ENCODE results near the gene TAAR5. TPM values are rescaled to one million over a fixed set of nuclear protein-coding genes. Genes with fewer than 3 reads are reported as not detected.

Gene TAAR5
- total RNA-seq, 1 experiment from 2014 or later: not detected

DNA sequence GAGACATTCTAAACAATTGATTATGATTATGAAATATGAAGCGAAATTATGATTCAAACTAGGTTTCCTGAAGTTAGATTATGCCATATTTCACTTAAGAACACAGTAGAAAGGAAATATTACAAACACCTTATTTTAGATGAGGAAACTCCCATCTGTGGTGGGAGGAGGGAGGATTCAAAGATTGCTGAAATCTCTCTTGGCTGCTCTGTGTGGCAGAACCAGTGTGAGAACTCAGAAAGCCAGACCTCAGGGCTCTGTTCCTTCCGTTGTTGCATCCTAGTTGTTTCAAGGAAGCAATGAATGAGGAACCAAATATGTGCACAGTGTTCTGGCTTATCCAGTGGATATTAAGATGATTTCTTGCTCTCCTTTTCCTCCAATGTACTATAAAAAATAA is 2.1 kb downstream of the TAAR5 start:
- H4K20me1 ChIP-seq (ENCODE audit: control insufficient read depth, insufficient read depth, insufficient read length): no peaks in the 10 kb centered on the region
- Mint-ChIP-seq H3K36me3 (ENCODE audit: insufficient read depth in 1 of 3, low read depth in 3 of 3) (no peaks in the 10 kb centered on the region), H3K4me1 (peaks cover 3% of the 10 kb centered on the region in 2 experiments; a peak in 2 of 4 replicates), H3K27me3 (ENCODE audit: low read depth) (peaks cover 2% of the 10 kb centered on the region; the same call in 1 of the 2 replicates), H3K27ac (no peak overlapping the region), H3K9me3 (no peaks in the 10 kb centered on the region), H3K4me3 (no peak overlapping the region)
- no peak overlapping the region for H2AFZ ChIP-seq (ENCODE audit: low read length)
- no CpG with 5 or more reads among the region's 2 CpGs for WGBS (ENCODE audit: extremely low coverage, insufficient read length, low lambda C conversion rate)
- no peak overlapping the region for H2AK5ac ChIP-seq (ENCODE audit: insufficient read length, low read length)
- TF ChIP-seq, protein P1, sequence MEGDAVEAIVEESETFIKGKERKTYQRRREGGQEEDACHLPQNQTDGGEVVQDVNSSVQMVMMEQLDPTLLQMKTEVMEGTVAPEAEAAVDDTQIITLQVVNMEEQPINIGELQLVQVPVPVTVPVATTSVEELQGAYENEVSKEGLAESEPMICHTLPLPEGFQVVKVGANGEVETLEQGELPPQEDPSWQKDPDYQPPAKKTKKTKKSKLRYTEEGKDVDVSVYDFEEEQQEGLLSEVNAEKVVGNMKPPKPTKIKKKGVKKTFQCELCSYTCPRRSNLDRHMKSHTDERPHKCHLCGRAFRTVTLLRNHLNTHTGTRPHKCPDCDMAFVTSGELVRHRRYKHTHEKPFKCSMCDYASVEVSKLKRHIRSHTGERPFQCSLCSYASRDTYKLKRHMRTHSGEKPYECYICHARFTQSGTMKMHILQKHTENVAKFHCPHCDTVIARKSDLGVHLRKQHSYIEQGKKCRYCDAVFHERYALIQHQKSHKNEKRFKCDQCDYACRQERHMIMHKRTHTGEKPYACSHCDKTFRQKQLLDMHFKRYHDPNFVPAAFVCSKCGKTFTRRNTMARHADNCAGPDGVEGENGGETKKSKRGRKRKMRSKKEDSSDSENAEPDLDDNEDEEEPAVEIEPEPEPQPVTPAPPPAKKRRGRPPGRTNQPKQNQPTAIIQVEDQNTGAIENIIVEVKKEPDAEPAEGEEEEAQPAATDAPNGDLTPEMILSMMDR (conservative IDR thresholded peaks at IDR 0.05): no peak
- no peak overlapping the region for H2BK20ac ChIP-seq (ENCODE audit: low read depth, low read length, poor library complexity, severe bottlenecking)
- no peak overlapping the region for H4K8ac ChIP-seq (replicated peaks; ENCODE audit: insufficient read length, low read depth, low read length)
- H3K9me3 ChIP-seq (ENCODE audit: control insufficient read depth, low read depth, low read length): no peaks in the 10 kb centered on the region
- H3K79me1 ChIP-seq (ENCODE audit: insufficient read depth, low read depth, low read length, poor library complexity, severe bottlenecking): no peaks in the 10 kb centered on the region
- H3K14ac ChIP-seq (ENCODE audit: insufficient read depth, low read length): no peak overlapping the region
- no peak overlapping the region for H2BK15ac ChIP-seq (ENCODE audit: low read depth, low read length)
- H3K23me2 ChIP-seq (ENCODE audit: insufficient read length, low read depth, low read length, poor library complexity, severe bottlenecking): no peaks in the 10 kb centered on the region
- H3K4me2 ChIP-seq (ENCODE audit: insufficient read depth, insufficient read length, low read length): no peak overlapping the region
- no peak overlapping the region for H3T11ph ChIP-seq (ENCODE audit: low read length)
- H3K27ac ChIP-seq (ENCODE audit: insufficient read length, low read depth, low read length): no peak overlapping the region
- no peak for DNase-seq
- no peaks in the 10 kb centered on the region for H3K4me1 ChIP-seq (ENCODE audit: insufficient read depth, low read length)
- H2BK12ac ChIP-seq (ENCODE audit: insufficient read length, low read depth, low read length): no peak overlapping the region
- no peak overlapping the region for H3K56ac ChIP-seq (ENCODE audit: insufficient read length, low read depth, low read length)
- H3K27me3 ChIP-seq (ENCODE audit: insufficient read depth, low read length): no peaks in the 10 kb centered on the region
- no peak overlapping the region for H3K23ac ChIP-seq (ENCODE audit: insufficient read length, low read depth, low read length)
- H4K5ac ChIP-seq (ENCODE audit: insufficient read length, low read depth, low read length): no peak overlapping the region
- no peaks in the 10 kb centered on the region for H3K79me2 ChIP-seq (ENCODE audit: insufficient read depth, low read length)
- no peak overlapping the region for H2BK120ac ChIP-seq (ENCODE audit: low read depth, low read length, poor library complexity, severe bottlenecking)
- H3K18ac ChIP-seq (ENCODE audit: insufficient read length, low read depth, low read length): no peak overlapping the region
- H4K91ac ChIP-seq (ENCODE audit: insufficient read length, low read depth, low read length): no peak overlapping the region
- H3K4ac ChIP-seq (ENCODE audit: low read depth, low read length): no peak overlapping the region
- H3K9ac ChIP-seq (ENCODE audit: extremely low read depth, insufficient read length, low read length): no peak overlapping the region
- no peak overlapping the region for H2BK5ac ChIP-seq (ENCODE audit: insufficient read length, low read length)
